ENCODE measurements around the gene PTGER4.

Gene PTGER4

DNA sequence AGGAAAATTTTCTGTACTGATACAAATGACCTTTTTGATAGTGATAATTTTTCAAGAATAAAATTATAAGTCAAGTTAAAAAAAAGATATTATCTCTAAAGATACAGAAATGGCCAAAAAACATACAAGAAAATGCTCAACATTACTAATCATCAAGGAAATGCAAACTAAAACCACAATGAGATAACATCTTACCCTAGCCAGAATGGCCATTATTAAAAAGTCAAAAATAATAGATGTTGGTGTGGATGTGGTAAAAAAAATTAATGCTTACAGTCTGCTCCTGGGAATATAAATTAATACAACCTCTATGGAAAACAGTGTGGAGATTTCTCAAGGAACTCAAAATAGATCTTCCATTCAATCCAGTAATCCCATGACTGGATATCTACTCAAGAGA lies 22.9 kb upstream of the PTGER4 start:
- no peak overlapping the region for H3K27ac Mint-ChIP-seq
- H3K4me1 Mint-ChIP-seq: peaks cover 56% of the 10 kb centered on the region
- DNase-seq: no peak
- H3K27me3 Mint-ChIP-seq: no peaks in the 10 kb centered on the region
- no peaks in the 10 kb centered on the region for H3K9me3 Mint-ChIP-seq
- H3K4me3 Mint-ChIP-seq: no peak overlapping the region
- no peak for ATAC-seq

DNA sequence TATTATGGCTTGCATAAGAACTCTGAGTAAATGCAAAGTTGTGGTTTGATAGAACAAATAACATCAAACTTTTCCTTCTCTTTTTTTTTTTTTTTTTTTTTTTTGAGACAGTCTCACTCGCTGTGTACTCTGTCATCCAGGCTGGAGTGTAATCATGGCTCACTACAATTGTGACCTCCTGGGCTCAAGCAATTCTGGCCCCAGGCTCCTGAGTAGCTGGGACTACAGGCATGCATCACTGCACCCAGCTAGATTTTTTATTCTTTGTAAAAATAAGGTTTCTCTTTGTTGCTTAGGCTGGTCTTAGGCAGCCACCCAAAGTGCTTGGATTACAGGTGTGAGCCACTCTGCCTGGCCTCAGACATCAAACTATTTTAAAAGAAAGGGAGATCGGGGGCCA lies 19.0 kb upstream of the PTGER4 start:
- Mint-ChIP-seq H3K27ac (no peak overlapping the region), H3K27me3 (no peaks in the 10 kb centered on the region), H3K4me3 (no peak overlapping the region), H3K9me3 (no peaks in the 10 kb centered on the region), H3K4me1 (peaks cover 16% of the 10 kb centered on the region)
- ATAC-seq (no peak), DNase-seq (no peak)

DNA sequence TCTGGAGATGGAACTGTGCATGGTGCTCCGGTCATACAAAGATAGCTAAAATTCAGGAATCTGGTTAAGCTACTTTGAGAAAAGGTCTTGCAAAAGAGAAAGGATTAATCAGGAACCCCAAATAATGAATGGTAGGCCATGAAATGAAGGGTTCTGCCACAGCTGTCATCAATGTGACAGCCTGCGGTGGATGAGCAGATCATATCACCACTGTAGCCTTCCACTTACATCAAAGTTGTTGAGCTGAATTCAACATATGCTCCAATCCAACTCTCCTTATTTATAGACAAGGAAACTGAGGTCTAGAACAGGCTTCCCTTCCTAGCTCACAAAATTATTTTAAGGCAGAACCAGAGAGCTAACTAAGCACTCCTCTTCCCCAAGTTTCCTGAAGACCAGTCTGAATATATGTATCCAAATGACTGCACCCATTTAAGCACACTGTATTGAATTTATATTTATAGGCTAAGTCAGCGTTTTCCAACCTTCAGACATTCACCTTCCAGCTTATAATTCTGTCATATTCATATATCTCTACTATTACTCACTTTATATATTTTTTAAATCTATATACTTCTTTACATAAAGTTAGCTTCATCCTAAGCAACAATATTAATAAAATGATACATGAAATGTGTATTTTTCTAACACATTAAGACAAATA lies 13.9 kb upstream of the PTGER4 start:
- DNase-seq (no peak), ATAC-seq (no peak)
- Mint-ChIP-seq H3K9me3 (no peaks in the 10 kb centered on the region), H3K27me3 (no peaks in the 10 kb centered on the region), H3K4me3 (no peak overlapping the region), H3K27ac (no peak overlapping the region), H3K4me1 (peaks cover 25% of the 10 kb centered on the region)

DNA sequence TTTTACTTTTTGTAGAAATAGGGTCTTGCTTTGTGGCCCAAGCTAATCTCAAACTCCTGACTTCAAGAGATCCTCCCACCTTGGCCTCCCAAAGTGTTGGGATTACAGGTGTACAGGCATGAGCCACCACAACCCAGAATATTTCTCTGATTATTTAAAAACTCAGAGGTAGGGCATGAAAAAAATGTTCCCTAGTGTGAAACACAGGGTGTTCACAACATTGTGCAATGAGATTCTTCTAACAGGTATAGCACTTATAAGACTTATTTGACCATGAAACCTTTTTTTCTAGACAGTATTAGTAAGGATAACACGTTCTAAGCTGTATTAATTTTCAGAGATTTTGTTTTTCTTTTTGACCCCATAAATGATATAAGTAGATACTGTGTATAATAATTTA lies 13.1 kb upstream of the PTGER4 start:
- Mint-ChIP-seq H3K4me1 (peaks cover 29% of the 10 kb centered on the region), H3K4me3 (no peak overlapping the region), H3K9me3 (no peaks in the 10 kb centered on the region), H3K27me3 (no peaks in the 10 kb centered on the region), H3K27ac (no peak overlapping the region)
- no peak for DNase-seq
- ATAC-seq: no peak

DNA sequence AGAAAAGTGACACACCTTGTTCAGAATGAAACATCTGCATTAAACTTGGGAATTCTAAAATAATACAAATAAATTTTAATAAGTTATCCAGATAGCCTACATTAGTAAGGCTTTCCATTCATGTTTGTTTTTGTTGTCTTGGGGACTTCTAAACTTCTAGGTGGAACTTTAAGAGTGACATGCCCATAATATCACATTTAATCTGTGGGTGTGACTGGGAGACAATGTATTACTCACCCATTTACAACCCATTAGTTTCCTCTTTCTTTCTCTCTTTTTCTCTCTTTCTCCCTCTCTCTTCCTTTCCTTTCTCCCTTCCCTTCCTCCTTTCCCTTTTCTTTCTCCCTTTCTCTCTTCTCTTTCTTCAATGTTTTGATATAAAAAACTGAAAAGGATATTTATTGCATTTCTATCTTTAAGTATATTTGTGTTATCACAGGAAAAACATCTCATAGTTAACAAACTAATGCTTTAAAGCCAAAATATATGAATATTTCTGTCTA lies 12.5 kb upstream of the PTGER4 start:
- Mint-ChIP-seq H3K4me3 (no peak overlapping the region), H3K27ac (no peak overlapping the region), H3K9me3 (no peaks in the 10 kb centered on the region), H3K27me3 (no peaks in the 10 kb centered on the region), H3K4me1 (peaks cover 30% of the 10 kb centered on the region)
- ATAC-seq (no peak), DNase-seq (no peak)

DNA sequence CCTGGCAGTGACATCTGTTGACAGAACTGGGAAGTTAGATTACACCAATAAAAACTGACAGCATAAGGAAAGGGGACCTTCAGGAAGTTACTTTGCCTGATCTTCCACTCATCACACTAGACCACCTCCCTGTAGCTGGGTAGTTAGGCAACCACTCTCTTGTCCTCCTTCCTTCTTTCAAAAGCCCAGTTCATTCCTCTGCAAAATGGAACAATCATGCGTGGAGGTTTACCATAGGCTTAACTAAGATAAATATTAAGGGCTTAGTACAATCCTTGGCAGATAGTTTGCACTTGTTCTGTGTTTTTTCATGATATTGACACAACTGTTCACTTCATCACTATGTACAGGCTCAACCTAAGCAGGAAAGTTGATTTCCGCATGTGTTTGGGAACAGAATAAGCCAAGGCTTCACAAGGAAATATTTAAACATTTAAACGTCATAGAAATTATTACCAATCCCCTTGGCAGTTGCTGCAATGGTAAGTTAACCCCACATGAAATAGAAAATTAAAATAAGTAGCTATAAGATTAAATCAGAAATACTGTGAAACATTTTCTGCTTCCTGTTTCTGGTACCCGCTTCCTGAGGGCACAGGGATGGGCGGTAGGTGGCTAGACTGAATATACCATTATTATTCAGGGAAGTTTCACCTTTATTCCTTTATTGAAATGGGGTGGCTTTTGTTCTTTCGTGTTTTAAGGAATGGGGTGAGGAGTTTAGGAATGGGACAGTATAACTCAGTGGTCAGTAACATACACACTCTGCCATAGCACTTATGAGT lies 9.9 kb upstream of the PTGER4 start:
- Mint-ChIP-seq H3K4me1 (peaks cover 54% of the 10 kb centered on the region), H3K27ac (peak overlapping the region in 1 of 2 donors; percentile 91)
- no peak for DNase-seq

DNA sequence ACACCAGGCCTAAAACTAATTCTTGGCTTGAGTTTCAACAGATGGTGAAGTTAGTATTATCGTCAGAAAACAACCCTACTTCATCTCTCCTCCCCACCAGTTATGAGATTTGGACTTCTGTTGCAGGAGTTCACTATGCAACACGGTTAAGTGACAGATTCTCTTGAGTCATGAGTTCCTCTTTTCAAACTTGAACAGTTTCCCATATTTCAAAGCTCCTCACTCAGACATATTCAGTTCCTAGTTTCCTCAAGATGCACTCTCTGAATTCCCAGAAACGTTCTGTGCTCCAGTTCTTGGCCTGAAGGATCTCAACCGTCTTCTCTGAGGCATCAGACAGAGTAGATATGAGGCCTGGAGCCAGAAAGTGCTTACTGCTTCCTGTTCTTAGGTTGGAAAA lies 7.3 kb upstream of the PTGER4 start:
- Mint-ChIP-seq H3K4me1 (peaks cover 76% of the 10 kb centered on the region), H3K27ac (peak overlapping the region in 1 of 2 donors; percentile 21), H3K27me3 (no peaks in the 10 kb centered on the region), H3K9me3 (no peaks in the 10 kb centered on the region), H3K4me3 (no peak overlapping the region)
- ATAC-seq: no peak
- no peak for DNase-seq

More for the DNA sequence above, 9.9 kb upstream of the PTGER4 start:
- H3K27me3 Mint-ChIP-seq: no peaks in the 10 kb centered on the region
- no peaks in the 10 kb centered on the region for H3K9me3 Mint-ChIP-seq
- H3K4me3 Mint-ChIP-seq: peak overlapping the region in 1 of 2 donors; percentile 35
- no peak for ATAC-seq

DNA sequence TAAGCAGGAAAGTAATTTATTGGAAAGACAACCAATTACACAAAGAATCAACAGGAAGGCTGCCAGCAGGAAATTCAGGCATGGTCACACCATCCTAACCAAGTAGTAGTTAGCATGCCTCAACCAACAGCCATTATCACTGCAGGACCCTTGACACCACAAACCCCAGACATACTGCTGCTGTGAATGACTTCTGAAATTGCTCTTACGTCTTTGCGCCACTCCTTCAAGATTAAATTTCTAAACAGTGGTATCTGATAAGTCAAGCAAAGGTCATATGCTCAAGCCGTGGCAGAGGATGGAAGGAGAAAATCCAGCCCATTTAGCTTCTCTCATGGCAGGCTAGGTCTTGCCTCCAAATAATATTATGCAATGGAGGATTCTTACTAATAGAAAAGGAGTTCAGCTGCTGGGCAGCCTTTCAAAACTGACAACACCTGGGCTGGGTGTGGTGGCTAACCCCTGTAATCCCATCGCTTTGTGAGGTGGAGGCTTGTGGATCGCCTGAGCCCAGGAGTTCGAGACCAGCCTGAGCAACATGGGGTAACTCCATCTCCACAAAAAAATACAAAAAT lies 5.0 kb upstream of the PTGER4 start:
- Mint-ChIP-seq H3K4me1 (peaks cover 79% of the 10 kb centered on the region), H3K27me3 (no peaks in the 10 kb centered on the region), H3K4me3 (no peak overlapping the region), H3K27ac (no peak overlapping the region), H3K9me3 (no peaks in the 10 kb centered on the region)
- no peak for DNase-seq
- ATAC-seq: no peak

DNA sequence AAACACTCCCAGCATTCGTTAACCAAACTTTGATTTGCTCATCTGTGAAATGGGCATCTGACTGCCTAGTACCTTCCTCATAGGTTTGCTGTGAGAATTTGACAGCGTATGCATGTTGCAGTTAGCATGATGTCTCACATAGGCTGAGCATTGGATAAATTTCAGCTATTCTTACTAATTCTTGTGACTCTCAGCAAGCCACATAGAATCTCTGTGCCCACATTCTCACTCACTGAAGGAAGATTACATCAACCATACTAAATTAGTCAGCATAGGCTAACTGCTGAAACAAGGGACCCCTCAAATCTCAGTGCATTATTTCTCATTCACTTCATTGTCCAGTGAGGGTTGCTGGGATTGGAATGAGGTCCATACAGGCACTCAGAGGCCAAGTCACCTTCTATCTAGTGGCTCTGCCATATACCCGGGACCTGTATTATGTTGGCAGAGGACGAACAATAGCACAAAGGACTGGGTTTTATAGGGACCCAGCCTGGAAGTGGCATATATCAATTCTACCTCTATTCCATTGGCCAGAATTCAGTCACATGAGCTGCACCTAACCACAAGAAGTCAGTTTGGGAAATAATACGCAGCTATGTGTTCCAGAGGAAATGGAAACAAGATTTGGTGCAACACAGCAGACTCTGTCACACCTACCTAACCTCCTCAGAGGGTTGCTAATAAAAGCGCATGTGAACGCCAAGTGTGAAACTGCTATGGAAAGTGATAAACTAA lies 4.2 kb upstream of the PTGER4 start:
- DNase-seq (peak in 1 of 2 donors; percentile 54), ATAC-seq (peak; percentile 54)
- no peaks in the 10 kb centered on the region for H3K27me3 Mint-ChIP-seq
- peak overlapping the region; percentile 47 to 57 for H3K4me3 Mint-ChIP-seq
- peaks cover 71% of the 10 kb centered on the region for H3K4me1 Mint-ChIP-seq
- H3K9me3 Mint-ChIP-seq: no peaks in the 10 kb centered on the region
- peak overlapping the region; percentile 93 to 97 for H3K27ac Mint-ChIP-seq

DNA sequence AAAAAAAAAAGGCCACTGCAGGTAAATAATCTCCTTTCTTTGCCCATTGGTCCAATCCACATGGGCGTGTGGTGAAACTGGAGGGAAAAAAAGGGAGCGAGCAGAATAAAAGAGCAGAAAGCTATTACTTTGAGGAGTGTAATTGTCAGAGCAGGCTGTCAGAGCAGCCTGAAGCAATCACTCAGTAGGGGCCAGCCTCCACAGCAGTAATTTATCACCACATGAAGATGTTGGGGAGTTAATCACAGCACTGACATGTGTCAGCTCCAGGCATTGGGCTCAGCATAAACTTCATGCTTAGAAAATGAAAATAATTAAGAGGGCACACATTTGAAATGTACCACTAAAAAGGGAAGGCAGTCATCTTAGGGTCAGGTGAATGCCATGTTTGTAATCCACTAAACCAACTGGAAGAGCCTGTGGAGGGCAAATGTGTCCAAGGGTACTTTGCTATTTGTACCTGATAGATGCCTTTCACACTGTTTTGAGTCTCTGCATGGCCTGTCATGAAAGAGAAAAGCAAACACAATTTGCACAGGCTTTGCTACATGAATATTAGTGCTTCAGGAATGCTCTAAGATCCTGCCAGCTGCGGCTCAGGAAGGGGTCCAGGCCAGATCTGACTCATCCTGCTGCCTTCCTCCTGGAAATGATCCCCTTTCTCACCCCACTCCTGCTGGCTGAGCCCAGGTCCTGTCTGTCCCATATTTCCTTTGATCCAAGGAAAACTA lies 2.9 kb upstream of the PTGER4 start:
- ATAC-seq (no peak), DNase-seq (no peak)
- Mint-ChIP-seq H3K27me3 (no peaks in the 10 kb centered on the region), H3K4me3 (peak overlapping the region; percentile 55 to 57), H3K9me3 (no peaks in the 10 kb centered on the region), H3K27ac (peak overlapping the region in 1 of 2 donors; percentile 67), H3K4me1 (peaks cover 65% of the 10 kb centered on the region)

DNA sequence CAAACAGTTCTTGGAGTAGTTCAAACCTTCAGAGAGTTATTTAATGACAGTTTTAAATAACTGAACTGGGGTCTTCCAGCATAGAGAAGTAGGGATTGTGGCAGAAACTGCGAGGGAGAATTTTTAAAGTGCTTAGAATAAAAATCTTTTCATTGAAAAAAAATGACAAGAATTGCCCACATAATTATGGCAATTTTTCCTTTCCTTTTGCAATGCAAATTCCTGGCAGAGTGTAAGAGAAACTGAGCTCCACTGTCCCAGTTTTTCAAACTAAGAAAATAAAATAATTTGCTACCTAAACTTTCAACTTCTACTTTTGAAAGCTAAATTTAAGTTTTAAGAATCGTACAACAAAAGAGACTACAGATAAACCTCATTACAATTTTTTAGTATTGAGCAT lies 2.3 kb upstream of the PTGER4 start:
- Mint-ChIP-seq H3K27ac (no peak overlapping the region), H3K4me1 (peaks cover 62% of the 10 kb centered on the region), H3K4me3 (peak overlapping the region; percentile 14 to 55), H3K27me3 (no peaks in the 10 kb centered on the region), H3K9me3 (no peaks in the 10 kb centered on the region)
- DNase-seq (no peak), ATAC-seq (no peak)

DNA sequence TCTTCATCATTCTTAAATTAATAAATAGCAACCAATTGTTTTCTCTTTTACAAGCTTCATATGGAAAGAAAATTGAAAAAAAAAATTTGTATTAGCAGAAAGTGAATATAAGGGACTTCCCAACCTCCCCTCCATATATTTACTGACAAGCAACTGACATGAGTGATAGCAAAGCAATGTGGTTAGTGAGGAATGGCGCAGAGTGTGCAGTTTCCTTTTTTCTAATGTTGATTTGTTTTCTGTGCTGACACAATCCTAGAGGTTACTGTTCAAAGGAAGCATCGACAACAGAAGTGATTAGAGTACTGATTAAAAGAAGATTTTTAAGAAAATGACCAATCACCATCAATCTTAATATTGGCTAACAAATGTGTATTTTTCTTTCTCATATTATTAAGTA lies 1.7 kb upstream of the PTGER4 start:
- H3K4me1 Mint-ChIP-seq: peaks cover 57% of the 10 kb centered on the region
- no peak overlapping the region for H3K27ac Mint-ChIP-seq
- ATAC-seq: no peak
- no peaks in the 10 kb centered on the region for H3K27me3 Mint-ChIP-seq
- H3K4me3 Mint-ChIP-seq: peak overlapping the region; percentile 61 to 94
- H3K9me3 Mint-ChIP-seq: no peaks in the 10 kb centered on the region
- no peak for DNase-seq

DNA sequence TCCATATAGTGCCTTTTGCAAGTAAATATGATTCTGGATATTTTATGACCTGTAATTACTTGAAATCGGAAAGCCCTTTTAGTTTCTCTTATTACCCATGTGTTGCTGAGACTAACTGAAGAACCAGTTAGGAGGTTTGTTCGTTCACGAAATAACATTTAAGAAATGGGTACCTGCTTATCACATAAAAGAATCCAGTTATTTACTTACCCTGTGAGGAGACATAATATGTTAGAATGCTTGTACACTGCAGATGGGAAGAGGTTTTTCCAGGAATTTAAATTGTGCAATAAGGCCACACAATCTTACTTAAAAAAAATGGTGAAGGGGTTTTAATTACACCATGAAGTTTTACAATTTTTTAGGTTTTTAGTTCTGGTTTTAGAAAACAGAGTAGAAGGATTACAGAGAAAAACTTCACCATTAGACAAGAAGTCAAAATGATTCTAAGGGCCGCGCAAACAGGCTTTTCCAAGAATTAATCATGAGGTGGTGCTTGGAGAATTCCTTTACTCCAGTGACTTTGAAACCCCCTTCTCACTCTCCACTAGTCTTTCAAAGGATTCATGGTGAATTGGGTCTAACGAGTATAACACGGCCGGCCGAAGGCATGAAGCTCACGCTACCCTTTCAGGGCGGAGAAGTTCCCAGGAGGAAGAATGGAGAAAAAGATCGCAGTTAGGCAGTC lies 1.1 kb upstream of the PTGER4 start:
- no peaks in the 10 kb centered on the region for H3K27me3 Mint-ChIP-seq
- no peaks in the 10 kb centered on the region for H3K9me3 Mint-ChIP-seq
- DNase-seq (no peak), ATAC-seq (no peak)
- peaks cover 51% of the 10 kb centered on the region for H3K4me1 Mint-ChIP-seq
- H3K4me3 Mint-ChIP-seq: peak overlapping the region; percentile 92 to 94
- peak overlapping the region; percentile 96 to 98 for H3K27ac Mint-ChIP-seq

DNA sequence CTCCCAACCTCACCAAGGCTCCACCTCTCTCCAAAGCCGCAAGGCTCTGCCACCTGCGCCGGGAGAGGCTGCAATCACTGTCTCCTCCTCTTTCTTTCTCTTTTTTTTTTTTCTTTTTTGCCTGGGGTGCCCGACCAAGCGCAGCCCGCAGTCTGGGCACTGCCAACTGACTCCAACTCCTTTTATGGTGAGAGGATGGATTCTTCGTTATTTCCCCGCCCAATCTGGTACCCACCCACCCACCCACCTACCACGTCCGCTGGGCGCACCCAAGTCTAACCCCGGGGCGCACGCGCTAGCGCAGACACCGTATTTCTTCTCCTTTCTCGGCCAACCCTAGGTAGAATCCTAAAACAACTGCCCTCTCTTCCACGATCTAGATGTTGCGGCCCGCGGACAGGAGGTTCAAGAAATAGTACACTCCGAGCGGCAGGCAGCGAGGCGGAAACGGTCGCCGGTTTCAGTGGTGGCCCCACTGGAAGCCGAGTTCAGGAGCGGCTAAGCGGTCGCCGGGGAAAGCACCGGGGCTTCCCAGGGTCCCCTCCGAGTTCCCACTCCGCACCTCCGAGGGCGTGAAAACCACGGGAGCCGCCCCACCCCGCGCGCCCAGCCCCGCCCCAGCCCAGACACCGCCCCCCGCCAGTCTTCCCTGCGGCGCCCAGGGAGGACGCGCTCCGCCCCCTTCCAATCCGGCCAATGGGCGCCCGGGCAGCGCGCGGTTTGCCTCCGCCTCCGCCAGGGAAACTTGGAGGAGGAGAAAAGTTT lies 385 bp upstream of the PTGER4 start:
- ATAC-seq: peak; percentile 79
- no peaks in the 10 kb centered on the region for H3K9me3 Mint-ChIP-seq
- peaks cover 45% of the 10 kb centered on the region for H3K4me1 Mint-ChIP-seq
- H3K4me3 Mint-ChIP-seq: peak overlapping the region; percentile 92 to 94
- peak overlapping the region; percentile 96 to 98 for H3K27ac Mint-ChIP-seq
- H3K27me3 Mint-ChIP-seq: no peaks in the 10 kb centered on the region
- peak; percentile 92 to 97 for DNase-seq

Measured in stimulated activated naive CD8-positive, alpha-beta T cell treated with anti-CD3 and anti-CD28 coated beads, Interleukin-15, amount 100 ng/mL, for 72 hours (primary cell).